Mammary epithelial cell (primary cell): ENCODE results near the gene CLNK.
"Not testable (repeated sequence)": the region's sequence is repeated elsewhere in the genome, so short reads cannot be mapped to it uniquely, and the experiment has no call there.

Source experiments
- EZH2 ChIP-seq: IDR thresholded peaks from 2 replicates; pipeline ENCODE4 v1.6.1; 2012; ENCODE audit warnings: low read length, inconsistent platforms, borderline replicate concordance
- TF ChIP-seq, protein P1 (sequence below), 2 donors: IDR thresholded peaks in 1 of 2; conservative IDR thresholded peaks in 1 of 2; 2 replicates each; pipeline ENCODE4 v1.5.1; 2011 to 2012; ENCODE audit warnings: inconsistent platforms in 2 of 2, low read length in 2 of 2, mild to moderate bottlenecking in 2 of 2, control low read depth in 1 of 2, low read depth in 1 of 2; ENCODE audit not compliant: insufficient read depth in 1 of 2; ENCODE audit errors: extremely low read depth in 1 of 2

DNA sequence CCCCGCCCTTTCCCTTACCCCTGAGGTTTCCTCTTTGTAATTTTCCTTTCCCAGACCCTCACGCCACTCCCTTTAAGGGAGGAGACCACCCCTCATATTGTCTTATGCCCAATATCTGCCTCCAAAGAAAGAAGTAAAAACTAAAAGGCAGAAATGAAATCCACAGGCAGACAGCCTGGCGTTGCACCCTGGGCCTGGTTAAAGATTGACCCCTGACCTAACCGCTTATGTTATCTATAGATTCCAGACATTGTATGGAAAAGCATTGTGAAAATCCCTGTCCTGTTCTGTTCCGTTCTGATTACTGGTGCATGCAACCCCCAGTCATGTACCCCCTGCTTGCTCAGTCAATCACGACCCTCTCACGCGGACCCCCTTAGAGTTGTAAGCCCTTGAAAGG lies 110.0 kb downstream of the CLNK start:
- TF ChIP-seq, protein P1, sequence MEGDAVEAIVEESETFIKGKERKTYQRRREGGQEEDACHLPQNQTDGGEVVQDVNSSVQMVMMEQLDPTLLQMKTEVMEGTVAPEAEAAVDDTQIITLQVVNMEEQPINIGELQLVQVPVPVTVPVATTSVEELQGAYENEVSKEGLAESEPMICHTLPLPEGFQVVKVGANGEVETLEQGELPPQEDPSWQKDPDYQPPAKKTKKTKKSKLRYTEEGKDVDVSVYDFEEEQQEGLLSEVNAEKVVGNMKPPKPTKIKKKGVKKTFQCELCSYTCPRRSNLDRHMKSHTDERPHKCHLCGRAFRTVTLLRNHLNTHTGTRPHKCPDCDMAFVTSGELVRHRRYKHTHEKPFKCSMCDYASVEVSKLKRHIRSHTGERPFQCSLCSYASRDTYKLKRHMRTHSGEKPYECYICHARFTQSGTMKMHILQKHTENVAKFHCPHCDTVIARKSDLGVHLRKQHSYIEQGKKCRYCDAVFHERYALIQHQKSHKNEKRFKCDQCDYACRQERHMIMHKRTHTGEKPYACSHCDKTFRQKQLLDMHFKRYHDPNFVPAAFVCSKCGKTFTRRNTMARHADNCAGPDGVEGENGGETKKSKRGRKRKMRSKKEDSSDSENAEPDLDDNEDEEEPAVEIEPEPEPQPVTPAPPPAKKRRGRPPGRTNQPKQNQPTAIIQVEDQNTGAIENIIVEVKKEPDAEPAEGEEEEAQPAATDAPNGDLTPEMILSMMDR (conservative IDR thresholded peaks at IDR 0.05 in 1 of 2, IDR thresholded peaks at IDR 0.05 in 1 of 2; ENCODE audit: extremely low read depth in 1 of 2, insufficient read depth in 1 of 2, low read depth in 1 of 2, low read length in 2 of 2), result not testable (repeated sequence)
- not testable (repeated sequence) for TF ChIP-seq EZH2
